K562 (cell line): ENCODE data around the gene ATRIP. TPM values are rescaled to one million over a fixed set of nuclear protein-coding genes. Genes with fewer than 3 reads are reported as not detected.

Experiments used
- ATAC-seq: fragments of 200-7000 bp; cut with Tn5 transposase; 3 replicates; pipeline ENCODE4 v1.9.1; 2020; ENCODE audit warnings: moderate library complexity
- BruUV-seq: library from RNA; stranded (reverse); fragments of 400-500 nt; replicated peaks from 2 replicates; lab custom pipeline; 2021; lab: Mats Ljungman, UMichigan
- CTCF ChIA-PET: fragments of 300-600 bp; formaldehyde crosslinking; extraction: SDS; loops from one replicate; lab custom pipeline; 2021; ENCODE audit warnings: low intra/inter-chr PET ratio; lab: Yijun Ruan, JAX
- POLR2A ChIA-PET: fragments of 300-600, 350-650 bp; sonication (Branson Sonifier 250); formaldehyde crosslinking; extraction: SDS; loops from one replicate; lab custom pipeline; 2021; ENCODE audit warnings: antibody characterized with exemption, inconsistent platforms; lab: Yijun Ruan, JAX
- DNase-seq, 4 experiments: peaks; one replicate each; pipeline versions ENCODE4 v3.0.0 to v3.0.0-alpha.2; 2011 to 2018; ENCODE audit warnings: low spot score in 3 of 4, mixed read lengths in 3 of 4; ENCODE audit errors: extremely low read depth in 1 of 4
- FAIRE-seq: peaks from 2 replicates; lab custom pipeline; 2011; peaks lifted over from hg19 to GRCh38; lab: Jason Lieb, UNC
- H2AFZ ChIP-seq: 2 replicates; pipeline ENCODE4 v1.6.0; 2011; ENCODE audit warnings: low read depth, low read length, control low read depth, inconsistent platforms
- H3K27ac ChIP-seq: fragments of 200-600 bp; 3 replicates; pipeline ENCODE4 v1.8.0; 2011; ENCODE audit warnings: low read depth, mild to moderate bottlenecking, control low read depth, inconsistent platforms, low read length, moderate library complexity, mixed read lengths; ENCODE audit errors: extremely low read depth
- H3K27me3 ChIP-seq, 2 experiments: fragments of 300-600 bp in 1 of 2; 2 replicates in 1 of 2; 3 replicates in 1 of 2; pipeline versions ENCODE4 v1.6.0 to v1.8.0; 2011; ENCODE audit warnings: inconsistent platforms in 2 of 2, low read length in 2 of 2, mild to moderate bottlenecking in 1 of 2, mixed read lengths in 1 of 2, moderate library complexity in 1 of 2; ENCODE audit not compliant: control insufficient read depth in 2 of 2, insufficient read depth in 2 of 2
- H3K36me3 ChIP-seq: fragments of 300-600 bp; 3 replicates; pipeline ENCODE4 v1.8.0; 2011; ENCODE audit warnings: mild to moderate bottlenecking, low read length, inconsistent platforms; ENCODE audit not compliant: control insufficient read depth, insufficient read depth
- H3K4me1 ChIP-seq, 2 experiments: fragments of 200-600 bp in 1 of 2; replicated peaks in 1 of 2; 2 replicates in 1 of 2; 3 replicates in 1 of 2; pipeline versions ENCODE4 v1.5.1 to v1.8.0; 2011; ENCODE audit warnings: inconsistent platforms in 2 of 2, low read length in 2 of 2, mild to moderate bottlenecking in 1 of 2, mixed read lengths in 1 of 2, moderate library complexity in 1 of 2; ENCODE audit not compliant: control insufficient read depth in 2 of 2, insufficient read depth in 2 of 2
- H3K4me2 ChIP-seq: 2 replicates; pipeline ENCODE4 v1.6.1; 2011; ENCODE audit warnings: low read length, control low read depth, inconsistent platforms, mixed read lengths; ENCODE audit not compliant: insufficient read depth
- H3K4me3 ChIP-seq: fragments of 200-600 bp; sonication (generic), shearing (Covaris generic); 2 replicates; pipeline ENCODE4 v1.5.1; 2016; ENCODE audit warnings: control low read depth, inconsistent platforms
- H3K79me2 ChIP-seq: fragments of 200-600 bp; 3 replicates; pipeline ENCODE4 v1.8.0; 2011; ENCODE audit warnings: low read length, inconsistent platforms; ENCODE audit not compliant: control insufficient read depth, insufficient read depth
- H3K9ac ChIP-seq, 2 experiments: 2 replicates each; pipeline versions ENCODE4 v1.6.0 to v1.6.1; 2011; ENCODE audit warnings: low read depth in 2 of 2, low read length in 2 of 2, control low read depth in 1 of 2, inconsistent platforms in 1 of 2, mild to moderate bottlenecking in 1 of 2, mixed read lengths in 1 of 2; ENCODE audit not compliant: insufficient read depth in 1 of 2
- H3K9me1 ChIP-seq: one replicate; pipeline ENCODE4 v1.6.0; 2011; ENCODE audit warnings: inconsistent platforms, mild to moderate bottlenecking, low read length, moderate library complexity; ENCODE audit not compliant: control insufficient read depth, insufficient read depth
- H3K9me3 ChIP-seq: replicated peaks from 2 replicates; pipeline ENCODE4 v1.5.1; 2011; ENCODE audit warnings: low read depth, low read length, inconsistent platforms; ENCODE audit not compliant: control insufficient read depth, insufficient read depth
- H4K20me1 ChIP-seq: replicated peaks from 2 replicates; pipeline ENCODE4 v1.6.1; 2011; ENCODE audit warnings: low read length, inconsistent platforms, mixed read lengths; ENCODE audit not compliant: control insufficient read depth, insufficient read depth
- BCOR ChIP-seq: fragments of 450-650 bp; IDR thresholded peaks from 2 replicates; pipeline ENCODE4 v1.6.1; 2016
- C11orf30 ChIP-seq: fragments of 450-650 bp; IDR thresholded peaks from 2 replicates; pipeline ENCODE4 v1.6.1; 2016; ENCODE audit warnings: low read depth, mild to moderate bottlenecking
- CBX5 ChIP-seq: IDR thresholded peaks from 2 replicates; pipeline ENCODE4 v1.6.1; 2014; ENCODE audit warnings: low read depth, borderline replicate concordance
- FOXA3 ChIP-seq, 2 experiments: fragments of 450-650 bp in 1 of 2; sonication (generic) in 1 of 2; formaldehyde crosslinking; IDR thresholded peaks in 1 of 2; conservative IDR thresholded peaks in 1 of 2; 2 replicates each; pipeline versions ENCODE4 v1.4.0 to v1.8.0; 2020 to 2022; ENCODE audit warnings: mild to moderate bottlenecking in 2 of 2, missing genetic modification reagents in 1 of 2
- NFE2 ChIP-seq: IDR thresholded peaks from 2 replicates; pipeline ENCODE4 v1.6.1; 2014; ENCODE audit warnings: antibody characterized with exemption, low read depth
- ZNF280A ChIP-seq: fragments of 450-650 bp; IDR thresholded peaks from 2 replicates; pipeline ENCODE4 v1.6.1; 2018; ENCODE audit warnings: mild to moderate bottlenecking, low read depth; ENCODE audit not compliant: partially characterized antibody
- ZNF407 ChIP-seq: fragments of 450-650 bp; IDR thresholded peaks from 2 replicates; pipeline ENCODE4 v1.6.1; 2016; ENCODE audit warnings: low read depth
- ZNF507 ChIP-seq: conservative IDR thresholded peaks from 2 replicates; pipeline ENCODE4 v1.6.1; 2017; ENCODE audit warnings: missing genetic modification characterization, missing compliant biosample characterization
- ZNF511 ChIP-seq: sonication (generic); formaldehyde crosslinking; IDR thresholded peaks from 2 replicates; pipeline ENCODE4 v1.8.0; 2022; ENCODE audit warnings: mild to moderate bottlenecking, missing genetic modification reagents
- ZNF57 ChIP-seq: fragments of 450-650 bp; formaldehyde crosslinking; IDR thresholded peaks from 2 replicates; pipeline ENCODE4 v1.4.0; 2020; ENCODE audit warnings: mild to moderate bottlenecking, moderate library complexity
- WGBS: fragments of 100-300 bp; shearing (Covaris generic); methylation state at CpG from one replicate; pipeline ENCODE4 v1.1.6; 2016; ENCODE audit warnings: low coverage, mixed read lengths; ENCODE audit not compliant: insufficient coverage; ENCODE audit errors: missing lambda C conversion rate; 5-methylcytosine and 5-hydroxymethylcytosine counted together
- in situ Hi-C: fragments of 300-500 bp; cut with MboI; formaldehyde crosslinking; loops from 4 replicates; pipeline ENCODE4 v1.15.0; 2018; ENCODE audit warnings: inconsistent platforms, mixed read lengths
- intact Hi-C: fragments of 100-400 bp; cut with micrococcal nuclease; formaldehyde crosslinking; loops from 2 replicates; pipeline ENCODE4 v1.14.2; 2022
- polyA plus RNA-seq, 8 experiments: library from polyadenylated mRNA; depleted of rRNA in 4 of 8; stranded (reverse) in 5 of 8; unstranded in 3 of 8; fragments of >200 nt; fragmentation: Nextera tagmentation in 2 of 8; fragmentation: Illumina TruSeq in 1 of 8; extraction: Ambion mirVana in 2 of 8; extraction: Trizol in 1 of 8; gene quantifications; 2 replicates each; pipeline versions ENCODE4 v1.2.1 to v1.2.3, GENCODE V29; 2011 to 2014; ENCODE audit warnings: inconsistent platforms in 1 of 8, missing spikeins in 1 of 8
- total RNA-seq, 7 experiments: library from RNA; depleted of rRNA in 6 of 7; stranded (reverse); fragments of >200 nt in 6 of 7; fragmentation: Illumina TruSeq in 2 of 7; extraction: Trizol in 2 of 7; gene quantifications; 2 replicates each; pipeline versions ENCODE4 v1.2.1 to v1.2.3, GENCODE V29; 2011 to 2021; ENCODE audit warnings: low replicate concordance in 1 of 7

Gene ATRIP
- total and polyA plus RNA-seq, 9 of the 15 experiments (the other 6 are each of a cell fraction or from before 2014, with no cell fraction given), result 1.7 to 15.7 (median 10.5) TPM

GRCh38 chr3:48411606-48412374, 34.7 kb upstream of the ATRIP start (continued):
- TF ChIP-seq ZNF511 (CRISPR knock-in tag) (no peak), NFE2 (no peak), ZNF280A (no peak), ZNF57 (CRISPR knock-in tag) (no peak), BCOR (no peak), ZNF507 (tag) (no peak), FOXA3 (CRISPR knock-in tag; conservative IDR thresholded peaks at IDR 0.05 in 1 of 2, IDR thresholded peaks at IDR 0.05 in 1 of 2) (no peak)

GRCh38 chr3:48412375-48413001, 34.0 kb upstream of the ATRIP start:
- Histone ChIP-seq H3K79me2 (no peaks in the 10 kb centered on the region), H3K9me1 (no peaks in the 10 kb centered on the region), H4K20me1 (0 out of 2 replicates have a peak, but pooled peaks cover 6% of the 10 kb centered on the region), H3K27ac (no peak overlapping the region), H3K36me3 (no peaks in the 10 kb centered on the region), H3K4me1 (peaks cover 0 to 6% of the 10 kb centered on the region in 2 experiments; a peak in 1 of 5 replicates), H3K4me2 (no peak overlapping the region), H3K9ac (no peak overlapping the region), H3K4me3 (no peak overlapping the region), H2AFZ (no peak overlapping the region), H3K9me3 (no peaks in the 10 kb centered on the region), H3K27me3 (no peaks in the 10 kb centered on the region)
- in situ Hi-C loops, result no loop called here
- WGBS, result 62% methylated on average over 11 of the region's 19 CpGs
- BruUV-seq, result no TSS peak
- ATAC-seq (no peak), DNase-seq (no peak), FAIRE-seq (no peak)
- ChIA-PET CTCF (no interaction called here), POLR2A (no interaction called here)
- intact Hi-C loops, result no loop called here
- TF ChIP-seq C11orf30, result no peak
- TF ChIP-seq CBX5, result no peak
- TF ChIP-seq ZNF407, result no peak
